HG02623 (cell line): ENCODE results near the gene KRCC1.
"Not testable (repeated sequence)": the region's sequence is repeated elsewhere in the genome, so short reads cannot be mapped to it uniquely, and the experiment has no call there.

Experiments
- ATAC-seq: cut with Tn5 transposase; IDR thresholded peaks from one replicate; pipeline ENCODE4 v1.9.1; 2021; ENCODE audit warnings: moderate library complexity; ENCODE audit not compliant: unreplicated experiment

Gene KRCC1

GRCh38 chr2:88006912-88007439, 48.6 kb downstream of the KRCC1 start:
- ATAC-seq = no peak

DNA sequence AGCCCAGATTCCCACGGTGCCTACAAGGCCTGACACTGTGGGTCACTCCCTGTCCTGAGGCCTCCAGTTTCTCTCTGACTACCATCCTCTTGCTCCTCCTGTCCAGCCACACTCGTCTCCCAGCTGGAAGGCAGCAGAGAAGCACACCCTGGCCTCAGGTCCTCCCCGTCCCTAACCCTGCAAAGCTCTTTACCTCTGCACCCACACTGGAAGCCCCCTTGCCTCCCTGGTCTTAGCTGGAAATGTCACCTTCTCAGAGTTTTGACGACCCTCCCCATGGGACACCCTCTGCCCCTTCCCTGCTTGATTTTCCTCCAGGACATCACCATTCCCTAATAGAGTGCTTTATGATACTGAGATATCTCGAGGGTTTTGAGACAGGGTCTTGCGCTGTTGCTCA, 49.8 kb downstream of the KRCC1 start:
- ATAC-seq = no peak

- ATAC-seq = no peak
Measured at GRCh38 chr2:88003074-88003755, 52.4 kb downstream of the KRCC1 start.

DNA sequence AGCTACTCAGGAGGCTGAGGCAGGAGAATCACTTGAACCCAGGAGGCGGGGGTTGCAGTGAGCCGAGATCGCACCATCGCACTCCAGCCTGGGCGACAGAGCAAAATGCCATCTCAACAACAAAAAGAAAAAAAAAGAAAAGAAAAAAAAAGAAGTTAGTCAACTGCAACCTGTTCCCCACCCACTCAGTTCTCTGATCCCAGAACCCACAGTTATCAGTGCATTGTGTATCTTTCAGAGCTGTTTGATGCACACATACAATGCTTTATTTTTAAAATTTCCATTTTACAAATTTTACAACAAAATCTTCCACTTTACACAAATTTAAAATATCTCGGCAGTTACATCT, 53.2 kb downstream of the KRCC1 start:
- ATAC-seq = no peak

DNA sequence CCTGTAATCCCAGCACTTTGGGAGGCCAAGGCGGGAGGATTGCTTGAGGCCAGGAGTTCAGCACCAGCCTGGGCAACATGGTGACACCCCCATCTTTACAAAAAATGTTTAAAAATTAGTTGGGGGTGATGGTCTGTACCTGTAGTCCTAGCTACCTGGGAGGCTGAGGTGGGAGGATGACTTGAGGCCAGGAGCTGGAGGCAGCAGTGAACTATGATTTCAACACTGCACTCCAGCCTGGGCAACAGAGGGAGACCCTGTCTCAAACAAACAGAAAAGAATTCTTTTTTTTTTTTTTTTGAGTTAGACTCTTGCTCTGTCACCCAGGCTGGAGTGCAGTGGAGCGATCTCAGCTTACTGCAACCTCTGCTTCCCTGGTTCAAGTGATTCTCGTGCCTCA, 55.1 kb downstream of the KRCC1 start:
- not testable (repeated sequence) for ATAC-seq

- no peak for ATAC-seq
Measured at GRCh38 chr2:87996570-87996969, 59.0 kb downstream of the KRCC1 start.

DNA sequence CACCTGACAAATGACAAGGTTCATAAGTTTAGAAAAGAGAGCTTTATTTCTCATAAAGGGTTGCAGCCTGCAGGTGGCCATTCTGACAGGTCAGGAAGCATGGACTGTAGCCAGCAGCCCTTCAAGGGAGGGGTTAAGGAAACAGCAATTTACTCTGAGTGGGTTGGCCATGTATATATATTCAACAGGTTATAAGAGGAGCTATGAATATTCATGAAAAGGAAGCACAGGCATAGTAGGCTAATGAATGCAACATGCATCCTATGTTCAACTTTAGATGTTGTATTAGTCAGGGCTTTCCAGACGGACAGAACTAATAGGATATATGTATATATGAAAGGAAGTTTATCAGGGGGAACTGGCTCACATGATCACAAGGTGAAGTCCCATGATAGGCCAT, 59.8 kb downstream of the KRCC1 start:
- no peak for ATAC-seq

DNA sequence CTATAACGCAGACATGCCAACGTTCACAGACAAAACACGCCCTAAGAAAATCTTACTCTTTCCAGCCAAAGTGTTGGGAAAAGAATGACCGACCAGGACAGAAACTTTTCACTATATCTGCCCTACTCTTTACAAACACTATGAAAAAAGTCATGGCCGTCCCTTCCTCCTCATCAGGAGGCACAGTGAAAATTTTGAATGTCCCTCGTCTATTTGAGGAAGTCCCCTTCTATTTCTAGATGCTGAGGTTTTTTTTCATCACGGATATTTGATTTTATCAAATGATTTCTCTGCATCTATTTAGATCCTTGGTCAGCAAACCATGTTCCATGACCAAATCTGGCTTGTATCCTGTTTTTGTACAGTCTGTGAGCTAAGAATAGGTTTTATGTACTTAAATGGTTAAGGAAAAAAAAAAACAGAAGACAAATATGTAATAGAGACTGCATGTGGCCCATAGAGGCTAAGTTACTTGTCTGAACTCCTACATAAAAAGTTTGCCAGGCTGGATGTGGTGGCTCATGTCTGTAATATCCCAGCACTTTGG, 61.2 kb downstream of the KRCC1 start:
- ATAC-seq = not testable (repeated sequence)

- ATAC-seq = not testable (repeated sequence)
Measured at GRCh38 chr2:87992569-87992968, 63.0 kb downstream of the KRCC1 start.

GRCh38 chr2:87987473-87987872, 68.1 kb downstream of the KRCC1 start:
- ATAC-seq = not testable (repeated sequence)

DNA sequence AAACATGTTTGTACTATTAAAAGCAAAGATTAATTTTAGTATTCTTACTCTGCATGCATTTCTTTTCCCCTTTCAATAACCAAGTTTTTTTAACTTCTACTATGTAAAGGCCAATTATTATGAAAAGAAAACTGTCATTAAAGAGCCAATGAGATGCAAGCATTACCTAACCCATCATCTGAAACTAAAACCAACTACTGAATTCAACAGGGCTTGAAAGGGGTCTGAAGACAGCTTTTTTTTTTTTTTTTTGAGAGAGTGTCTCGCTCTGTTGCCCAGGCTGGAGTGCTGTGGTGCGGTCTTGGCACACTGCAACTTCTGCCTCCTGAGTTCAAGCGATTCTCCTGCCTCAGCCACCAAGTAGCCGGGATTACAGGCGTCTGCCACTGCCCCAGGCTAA, 69.7 kb downstream of the KRCC1 start:
- ATAC-seq = not testable (repeated sequence)

GRCh38 chr2:87981182-87981581, 74.4 kb downstream of the KRCC1 start:
- not testable (repeated sequence) for ATAC-seq
